HG02840 (cell line): ENCODE measurements around the gene TOP1.
"Not testable (repeated sequence)": the region's sequence is repeated elsewhere in the genome, so short reads cannot be mapped to it uniquely, and the experiment has no call there.

Source experiments
- ATAC-seq: cut with Tn5 transposase; IDR thresholded peaks from one replicate; pipeline ENCODE4 v1.9.1; 2021; ENCODE audit warnings: mild to moderate bottlenecking, moderate library complexity, moderate number of reproducible peaks; ENCODE audit not compliant: unreplicated experiment, low FRiP score

The TOP1 gene

DNA sequence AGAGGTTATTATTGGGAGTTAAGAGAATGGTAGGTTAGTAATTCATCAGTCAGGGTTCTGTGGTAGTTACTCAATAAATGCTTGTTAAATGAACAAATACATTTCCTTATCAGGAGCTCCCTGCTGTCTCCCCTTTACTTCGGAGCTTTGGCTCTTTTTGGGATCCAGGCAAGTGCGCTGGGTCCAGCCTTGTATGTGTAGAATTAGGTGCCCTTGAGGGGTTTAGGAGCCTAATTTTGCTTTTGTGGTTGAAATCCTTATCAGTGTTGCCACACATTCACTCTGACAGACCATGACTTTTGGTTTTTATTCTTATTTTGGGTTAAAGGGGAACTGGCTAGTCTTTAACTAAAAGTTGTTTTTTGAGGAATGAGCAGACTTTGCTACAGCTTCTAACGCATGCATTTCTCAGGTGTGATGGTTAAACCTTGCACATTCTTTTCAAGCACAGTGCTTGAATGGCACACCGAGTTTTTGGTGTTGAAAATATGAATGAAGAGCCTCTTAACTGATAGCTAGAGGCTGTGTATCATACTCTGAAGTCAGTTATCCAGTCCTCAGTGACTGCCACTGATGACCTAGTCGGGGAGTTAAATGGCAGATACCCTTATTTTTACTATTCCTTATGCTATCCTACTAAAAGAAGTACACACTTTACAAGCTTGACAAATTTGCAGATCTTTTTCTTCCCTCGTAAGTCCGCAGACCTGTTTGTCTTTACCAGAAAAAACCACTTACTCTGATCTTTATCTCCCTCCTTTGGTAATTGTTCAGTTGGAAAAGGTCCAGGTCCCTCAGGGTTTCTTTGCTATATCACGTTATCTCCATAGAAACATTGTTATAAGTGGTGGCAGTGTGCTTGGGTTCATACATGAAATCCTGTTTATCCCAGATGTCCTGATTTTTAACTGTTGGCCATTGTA is 58.0 kb downstream of the TOP1 start:
- ATAC-seq, result no peak

DNA sequence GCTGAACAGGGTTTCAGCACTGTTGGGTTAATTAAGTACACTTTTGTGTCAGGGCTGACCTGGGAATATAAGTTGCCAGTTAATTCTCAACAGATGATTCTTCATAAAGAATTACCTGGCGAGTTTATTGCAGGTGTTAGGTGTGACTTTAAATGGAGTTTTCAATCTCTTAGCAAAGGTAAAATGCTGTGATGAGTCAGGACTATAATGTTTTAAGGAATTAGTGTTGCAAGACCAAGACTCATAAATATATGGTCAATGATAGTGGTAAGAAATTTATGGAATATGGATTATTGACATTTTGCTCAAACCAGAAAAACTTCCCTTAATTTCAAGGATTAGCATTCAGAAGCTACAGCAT is 58.7 kb downstream of the TOP1 start:
- no peak for ATAC-seq

DNA sequence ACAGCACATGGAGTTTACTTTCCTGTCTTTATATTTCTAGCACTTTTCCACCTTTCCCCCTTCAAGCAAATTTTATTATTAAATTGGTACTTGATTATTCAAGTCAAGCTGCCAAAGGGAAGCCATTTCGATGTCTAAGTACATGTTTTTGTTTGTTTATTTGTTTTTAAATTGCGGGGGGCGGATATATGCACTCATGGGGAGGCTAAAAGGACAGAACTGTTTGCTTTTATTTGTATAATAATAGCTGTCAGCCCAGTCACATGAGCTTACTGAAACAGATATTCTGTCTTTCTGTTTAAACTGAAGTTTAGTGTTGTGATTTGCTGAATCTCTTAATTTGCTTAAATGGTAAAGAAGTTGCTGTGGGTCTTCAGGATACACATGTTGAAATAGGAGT is 59.2 kb downstream of the TOP1 start:
- ATAC-seq, result no peak

GRCh38 chr20:41089555-41089954 is 60.9 kb downstream of the TOP1 start:
- ATAC-seq, result no peak

DNA sequence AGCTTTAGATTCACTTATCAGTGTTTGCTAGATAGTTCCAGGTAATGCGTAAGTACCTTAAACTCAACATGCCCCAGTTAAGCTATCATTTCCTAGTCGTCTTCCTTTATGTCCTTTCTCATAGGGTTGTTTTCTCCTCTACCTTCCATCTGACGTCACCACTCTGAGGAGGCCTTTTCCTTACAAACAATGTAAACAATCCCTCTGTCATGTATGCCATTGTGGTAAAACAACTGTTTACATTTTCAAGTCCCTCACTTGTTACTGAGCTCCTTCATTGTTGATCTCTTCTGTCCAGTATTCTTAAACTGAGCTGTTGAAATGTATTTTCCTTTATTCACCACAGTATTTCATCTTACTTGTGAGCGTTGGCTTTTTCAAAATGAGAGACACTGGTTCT is 63.3 kb downstream of the TOP1 start:
- no peak for ATAC-seq

GRCh38 chr20:41094353-41095055 is 65.9 kb downstream of the TOP1 start:
- ATAC-seq, result no peak

DNA sequence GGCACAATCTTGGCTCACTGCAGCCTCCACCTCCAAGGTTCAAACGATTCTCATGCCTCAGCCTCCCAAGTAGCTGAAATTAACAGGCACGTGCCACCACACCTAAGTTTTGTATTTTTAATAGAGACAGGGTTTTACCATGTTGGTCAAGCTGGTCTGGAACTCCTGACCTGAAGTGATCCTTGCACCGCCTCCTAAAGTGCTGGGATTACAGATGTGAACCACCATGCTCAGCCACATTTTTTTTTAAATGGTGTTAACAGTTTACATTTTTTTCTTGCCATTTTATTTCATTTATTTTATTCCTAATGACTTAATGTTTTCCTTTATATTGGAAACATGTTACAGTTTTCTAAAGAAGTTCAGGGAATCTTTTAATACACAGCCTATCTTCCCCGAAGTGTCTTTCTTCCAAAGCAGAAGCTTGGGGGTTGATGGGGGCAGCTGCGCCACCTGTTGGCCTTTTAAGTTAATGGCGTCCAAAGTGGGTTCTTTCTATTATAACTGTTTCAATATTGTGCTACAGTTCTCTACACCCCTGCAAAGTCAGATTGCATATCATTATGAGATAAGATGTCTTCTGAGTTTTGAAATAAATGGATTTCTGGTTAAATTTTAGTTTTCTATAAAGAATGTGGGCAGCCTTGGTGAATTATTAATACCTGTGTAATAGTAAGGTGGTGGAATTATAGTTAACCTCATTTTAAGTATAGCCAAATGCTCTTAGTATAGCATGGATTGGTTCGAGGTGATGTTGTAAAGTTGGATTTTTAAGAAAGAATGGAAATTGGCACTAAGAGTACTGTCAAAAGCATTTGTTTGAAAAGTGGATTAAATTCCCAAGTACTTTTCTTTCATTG is 66.7 kb downstream of the TOP1 start:
- ATAC-seq, result no peak

DNA sequence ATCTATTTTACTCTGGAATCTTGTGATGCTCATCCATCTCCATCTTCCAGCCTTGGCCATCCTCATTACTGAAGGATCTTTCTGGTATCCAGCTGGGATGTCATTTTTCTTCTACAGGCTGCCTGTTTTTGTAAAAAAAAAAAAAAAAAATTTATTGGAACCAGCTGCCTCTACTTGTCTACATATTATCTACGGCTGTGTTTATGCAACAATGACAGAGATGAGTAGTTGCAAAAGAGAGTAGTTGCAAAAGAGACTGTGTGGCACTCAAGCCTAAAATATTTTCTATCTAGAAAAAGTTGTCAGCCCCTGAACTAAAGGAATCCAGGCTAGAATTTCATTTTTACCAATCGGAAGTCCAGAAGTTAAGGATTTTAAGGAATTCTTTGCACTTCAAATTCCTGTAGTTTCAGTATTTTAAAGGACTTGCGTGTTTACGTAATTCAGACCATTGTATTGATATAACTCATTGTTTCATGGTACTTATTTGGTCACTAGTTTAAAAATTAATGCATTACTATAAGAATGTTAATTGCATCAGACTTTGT is 70.2 kb downstream of the TOP1 start:
- ATAC-seq, result no peak

DNA sequence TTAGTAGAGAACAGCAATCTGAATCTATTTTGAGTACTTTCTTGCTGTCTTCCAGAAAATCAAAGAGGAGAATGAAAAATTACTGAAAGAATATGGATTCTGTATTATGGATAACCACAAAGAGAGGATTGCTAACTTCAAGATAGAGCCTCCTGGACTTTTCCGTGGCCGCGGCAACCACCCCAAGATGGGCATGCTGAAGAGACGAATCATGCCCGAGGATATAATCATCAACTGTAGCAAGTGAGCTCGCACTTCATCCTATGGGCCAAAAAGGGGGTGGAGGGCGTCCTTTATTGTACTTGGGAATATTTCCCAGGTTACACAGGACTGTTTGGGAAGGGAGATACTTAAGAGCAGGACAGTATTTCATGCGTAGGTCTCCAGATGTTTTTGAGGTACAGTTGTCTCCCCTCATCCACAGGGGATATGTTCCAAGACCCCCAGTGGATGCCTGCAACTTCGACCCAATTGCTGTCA is 71.4 kb downstream of the TOP1 start:
- no peak for ATAC-seq

DNA sequence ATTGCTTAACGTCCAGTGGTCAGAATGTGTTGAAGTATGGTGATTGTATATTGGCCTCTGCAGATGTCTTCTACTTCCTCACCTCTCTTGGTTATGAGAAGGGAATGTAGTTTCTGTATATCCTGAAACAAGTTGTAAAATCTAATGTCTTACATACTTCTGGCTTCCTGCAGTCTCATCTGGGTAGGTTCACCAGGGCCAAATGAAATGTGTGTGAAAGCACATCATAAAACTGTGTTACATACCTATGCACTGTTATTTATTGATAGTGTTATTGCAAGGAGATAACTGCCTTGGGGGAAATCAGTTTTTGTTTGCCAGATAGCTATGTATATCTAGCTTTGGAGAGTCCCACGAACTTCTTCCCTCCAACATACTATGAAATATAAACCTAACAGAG is 73.0 kb downstream of the TOP1 start:
- no peak for ATAC-seq

GRCh38 chr20:41108531-41108930 is 79.9 kb downstream of the TOP1 start:
- ATAC-seq, result no peak

GRCh38 chr20:41110012-41110411 is 81.4 kb downstream of the TOP1 start:
- no peak for ATAC-seq

DNA sequence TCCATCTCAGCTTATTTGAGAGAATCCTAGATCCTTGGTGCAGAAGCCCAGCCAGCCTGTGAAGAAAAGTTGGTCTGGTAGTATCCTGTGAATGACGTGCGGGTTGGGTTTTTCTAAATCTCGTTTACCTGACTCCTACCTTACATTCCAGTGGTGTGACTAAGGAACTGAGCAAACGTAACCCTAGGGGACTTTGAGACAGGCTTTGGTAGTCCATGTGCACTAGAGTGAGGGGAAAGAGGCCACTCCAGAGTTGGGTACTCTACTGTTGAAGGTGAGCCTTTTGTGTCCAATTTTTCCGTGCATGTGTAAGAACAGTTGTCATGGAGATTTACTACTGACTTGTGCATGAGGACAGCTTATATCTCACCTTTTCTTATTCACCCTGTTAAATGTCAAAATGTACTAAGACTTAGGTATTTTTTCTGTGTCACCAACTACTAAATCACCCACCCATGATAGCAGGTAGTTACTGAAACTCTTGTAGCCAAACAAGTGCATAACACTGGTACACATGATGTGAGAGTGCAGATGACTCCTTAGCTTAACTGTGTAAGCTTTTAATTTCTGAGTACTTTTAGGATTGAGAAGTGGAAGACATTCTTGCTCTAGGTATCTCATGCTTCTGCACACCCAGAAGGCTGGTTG is 82.4 kb downstream of the TOP1 start:
- ATAC-seq, result no peak

GRCh38 chr20:41111578-41111951 is 82.9 kb downstream of the TOP1 start:
- no peak for ATAC-seq

DNA sequence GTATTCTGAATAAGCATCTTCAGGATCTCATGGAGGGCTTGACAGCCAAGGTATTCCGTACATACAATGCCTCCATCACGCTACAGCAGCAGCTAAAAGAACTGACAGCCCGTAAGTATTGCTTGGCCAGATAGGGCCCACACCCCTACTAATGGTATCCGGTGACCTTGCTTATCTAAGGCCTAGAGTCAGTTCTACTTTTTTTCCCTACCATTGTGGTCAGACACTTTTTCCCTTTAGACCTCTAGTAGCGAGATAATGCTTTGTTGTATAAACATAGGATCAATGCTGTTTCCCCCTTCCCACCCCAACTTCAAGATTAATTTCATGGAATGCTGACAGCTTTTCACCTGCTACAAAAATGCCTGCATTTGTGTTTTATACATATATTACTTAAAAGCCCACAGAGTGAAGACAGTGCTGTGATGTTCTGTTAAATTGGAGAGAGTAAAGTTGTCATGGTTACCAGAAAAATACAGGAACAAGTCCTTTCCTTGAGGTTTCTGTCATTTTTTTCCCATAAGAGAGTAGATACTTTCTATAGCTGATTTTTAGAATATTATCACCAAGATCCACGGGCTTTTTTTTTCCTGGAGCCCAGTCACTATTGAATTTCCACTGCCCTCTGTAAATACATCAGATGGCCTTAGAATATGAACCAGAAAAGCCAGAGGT is 87.8 kb downstream of the TOP1 start:
- no peak for ATAC-seq

GRCh38 chr20:41118159-41118558 is 89.5 kb downstream of the TOP1 start:
- ATAC-seq, result not testable (repeated sequence)

- no peak for ATAC-seq
These were observed 90.0 kb downstream of the TOP1 start for GRCh38 chr20:41118632-41119031.

- no peak for ATAC-seq
These were observed 91.3 kb downstream of the TOP1 start for GRCh38 chr20:41119614-41120561.
